NCI-H1105 treated with DMSO at 0.1 percent for 48 hours (cell line): ENCODE data around the gene CYP26A1.

ENCODE experiments used
- DNase-seq: peaks from one replicate; lab custom pipeline; 2025; lab: John Stamatoyannopoulos, UW

Gene CYP26A1

DNA sequence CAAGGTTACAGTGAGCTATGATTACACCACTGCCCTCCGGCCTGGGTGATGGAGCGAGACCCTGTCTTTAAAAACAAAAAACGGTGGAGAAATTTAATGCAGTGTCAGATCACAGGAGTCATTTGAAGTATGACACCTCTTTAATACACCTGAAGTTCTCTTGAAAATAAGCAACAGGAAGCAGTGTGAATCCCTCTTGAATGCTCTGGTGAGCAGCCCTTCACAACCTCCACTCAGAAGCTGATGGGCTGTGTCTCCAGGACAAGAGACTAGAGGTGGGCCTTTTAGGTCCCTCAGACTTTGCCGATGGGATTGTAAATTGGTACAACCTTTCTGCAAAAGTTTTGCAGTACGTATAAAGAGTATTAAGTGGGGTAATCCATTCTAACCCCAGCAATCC, 50.1 kb downstream of the CYP26A1 start:
- no peak for DNase-seq

DNA sequence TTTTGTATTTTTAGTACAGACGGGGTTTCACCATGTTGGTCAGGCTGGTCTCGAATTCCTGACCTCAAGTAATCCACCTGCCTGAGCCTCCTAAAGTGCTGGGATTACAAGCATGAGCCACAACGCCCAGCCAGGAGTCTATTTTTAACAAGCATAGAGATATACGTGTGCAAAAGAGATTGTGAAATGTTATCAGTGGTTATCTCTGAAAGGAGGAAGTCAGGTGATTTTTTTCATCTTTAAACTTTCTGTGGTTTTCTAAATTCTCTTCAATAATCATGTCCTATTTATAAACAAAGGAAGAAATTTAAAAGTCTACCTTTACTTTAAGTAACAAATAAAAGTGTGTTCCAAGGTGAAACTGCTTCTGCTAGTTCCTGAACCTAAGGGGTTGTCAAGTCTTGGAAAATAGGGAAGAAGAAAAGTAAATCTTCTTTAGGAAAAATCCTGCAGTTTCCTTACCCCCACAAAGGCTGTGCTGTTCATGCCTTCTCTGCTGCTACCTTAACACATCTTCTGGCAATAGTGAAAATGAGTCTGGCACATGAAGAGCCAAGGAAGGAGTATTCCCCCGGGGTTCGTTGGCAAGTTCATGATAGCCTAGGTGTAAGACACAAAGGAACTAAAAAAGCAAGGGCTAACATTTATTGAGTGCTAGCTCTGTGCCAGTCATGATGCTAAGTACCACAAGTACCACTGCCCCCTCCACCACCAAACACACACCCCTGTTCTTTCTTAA, 51.1 kb downstream of the CYP26A1 start:
- DNase-seq = no peak

- DNase-seq = no peak
Observed at GRCh38 chr10:93125966-93126365, 52.3 kb downstream of the CYP26A1 start.

DNA sequence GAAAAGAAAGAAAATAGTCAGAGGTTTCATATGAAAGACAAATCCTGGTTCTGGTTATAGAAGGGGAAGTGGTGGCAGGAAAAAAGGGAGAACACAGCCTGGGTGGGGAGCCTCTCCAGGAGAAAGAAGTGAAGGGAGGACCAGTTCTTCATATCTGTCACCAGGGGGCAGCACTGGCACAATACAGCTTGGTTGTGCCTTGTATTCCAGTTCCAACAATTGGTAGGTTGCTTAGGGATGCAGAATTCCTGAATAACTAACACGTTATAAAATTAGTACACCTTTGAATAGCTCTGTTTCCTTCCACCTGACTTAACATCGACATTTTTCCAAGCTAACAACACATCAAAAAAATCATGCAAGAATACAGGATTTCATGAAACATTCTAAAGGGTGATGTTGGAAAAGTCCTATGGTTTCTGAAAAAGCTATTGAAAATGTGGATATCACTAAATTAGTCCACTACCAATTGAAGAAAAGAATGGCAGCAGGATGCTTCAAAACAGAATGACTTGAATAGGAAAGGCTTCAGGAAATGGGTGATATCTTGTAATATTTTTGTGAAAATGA, 52.9 kb downstream of the CYP26A1 start:
- DNase-seq = no peak
